ENCODE data around the gene RPS29.
"Not testable (repeated sequence)": the region's sequence is repeated elsewhere in the genome, so short reads cannot be mapped to it uniquely, and the experiment has no call there.

Gene RPS29

DNA sequence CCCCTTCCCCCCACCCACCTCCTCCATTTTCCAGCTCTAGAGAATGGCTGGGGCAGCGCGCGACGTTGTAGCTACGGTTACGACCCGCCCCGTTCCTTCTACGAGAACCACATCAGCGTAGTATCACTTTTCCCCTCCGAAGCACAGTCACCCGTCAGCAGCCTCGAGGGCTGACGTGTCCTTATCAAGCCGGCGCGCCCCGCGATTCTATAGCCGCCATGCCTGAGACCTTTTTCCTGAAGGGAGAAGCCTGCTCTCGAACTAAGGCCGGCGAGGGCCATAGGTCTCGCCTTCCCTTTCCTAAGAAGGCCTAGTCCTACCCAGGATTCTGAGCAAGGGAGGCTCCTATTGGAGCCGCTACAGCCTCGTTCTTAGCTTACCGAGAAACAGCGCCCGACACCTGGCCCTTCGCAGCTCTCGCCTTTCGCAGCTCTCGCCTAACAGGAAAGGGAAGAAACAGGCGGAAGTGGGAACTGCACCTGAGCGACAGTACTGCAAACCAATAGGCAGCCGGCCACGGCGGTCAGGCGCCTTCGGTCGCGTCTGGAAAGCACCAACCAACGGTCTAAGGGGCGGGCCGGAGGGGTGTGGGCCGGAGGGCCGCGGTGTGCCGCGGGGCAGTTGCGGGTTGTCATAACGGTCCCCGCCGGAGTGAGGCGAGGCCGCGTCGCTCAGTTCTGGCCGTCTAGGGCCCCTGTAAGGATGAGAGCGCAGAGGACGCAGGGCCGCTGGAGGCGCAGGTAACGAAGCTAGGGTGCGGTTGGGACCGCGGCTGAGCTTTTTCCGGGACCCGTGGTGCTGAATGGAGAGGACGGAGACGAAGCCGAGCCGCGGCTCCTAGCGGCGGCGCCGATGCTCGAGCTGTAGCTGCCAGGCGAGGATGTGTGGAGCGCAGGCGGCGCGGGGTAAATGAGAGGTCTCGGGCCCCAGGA, 34.3 kb upstream of the RPS29 start, which contains the start of the genes MGAT2 and RPL36AL:
Gene MGAT2, plus strand, starts transcription at position 618 of the 932 bp plus-strand sequence. CDS start 470 bp downstream, outside the sequence.
Gene RPL36AL, minus strand, starts transcription at position 445 of the 932 bp plus-strand sequence. CDS start 1,522 bp downstream, outside the sequence.
- peak; percentile 90 for DNase-seq (ENCODE audit: insufficient read length, low spot score)
- TF ChIP-seq POU2F2 (IDR thresholded peaks at IDR 0.05; ENCODE audit: low read depth, low read length) (peak; percentile 54; the same call in 1 of the 2 replicates), POLR2AphosphoS5 (IDR thresholded peaks at IDR 0.05; ENCODE audit: low read depth, low read length) (peak; percentile 97), PAX5 (IDR thresholded peaks at IDR 0.05; ENCODE audit: insufficient read depth, low read length, severe bottlenecking) (no peak), POLR2A (IDR thresholded peaks at IDR 0.05; ENCODE audit: low read depth, low read length) (peak; percentile 96), TAF1 (IDR thresholded peaks at IDR 0.05; ENCODE audit: low read depth, low read length) (peak; percentile 96), SPI1 (IDR thresholded peaks at IDR 0.05; ENCODE audit: low read depth, low read length) (peak; percentile 80)
- peak; percentile 95 for FAIRE-seq

GRCh38 chr14:49619730-49620129, 33.5 kb upstream of the RPS29 start:
- DNase-seq (ENCODE audit: insufficient read length, low spot score), result no peak
- no peak for TF ChIP-seq POU2F2 (IDR thresholded peaks at IDR 0.05; ENCODE audit: low read depth, low read length)
- TF ChIP-seq SPI1 (IDR thresholded peaks at IDR 0.05; ENCODE audit: low read depth, low read length), result no peak
- TF ChIP-seq TAF1 (IDR thresholded peaks at IDR 0.05; ENCODE audit: low read depth, low read length), result no peak
- no peak for TF ChIP-seq POLR2A (IDR thresholded peaks at IDR 0.05; ENCODE audit: low read depth, low read length)
- no peak for TF ChIP-seq PAX5 (IDR thresholded peaks at IDR 0.05; ENCODE audit: insufficient read depth, low read length, severe bottlenecking)
- no peak for TF ChIP-seq POLR2AphosphoS5 (IDR thresholded peaks at IDR 0.05; ENCODE audit: low read depth, low read length)
- no peak for FAIRE-seq

DNA sequence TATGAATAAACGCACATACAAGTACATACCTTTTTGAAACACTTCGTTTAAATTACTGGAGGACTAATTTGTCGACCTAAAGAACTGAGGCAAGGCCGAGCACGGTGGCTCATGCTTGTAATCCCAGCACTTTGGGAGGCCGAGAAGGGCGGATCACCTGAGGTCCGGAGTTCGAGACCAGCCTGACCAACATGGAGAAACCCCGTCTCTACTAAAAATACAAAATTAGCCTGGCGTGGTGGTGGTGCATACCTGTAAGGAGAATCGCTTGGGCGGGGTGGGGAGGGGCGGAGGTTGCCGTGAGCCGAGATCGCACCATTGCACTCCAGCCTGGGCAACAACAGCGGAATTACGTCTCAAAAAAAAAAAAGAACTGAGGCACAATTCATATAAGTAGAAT, 33.1 kb upstream of the RPS29 start:
- FAIRE-seq; DNase-seq (ENCODE audit: insufficient read length, low spot score): not testable (repeated sequence)

- DNase-seq (ENCODE audit: insufficient read length, low spot score), result no peak
- TF ChIP-seq POLR2A (IDR thresholded peaks at IDR 0.05; ENCODE audit: low read depth, low read length), result peak; percentile 28; the same call in 1 of the 2 replicates
- peak; percentile 62 for TF ChIP-seq POLR2AphosphoS5 (IDR thresholded peaks at IDR 0.05; ENCODE audit: low read depth, low read length)
- no peak for TF ChIP-seq TAF1 (IDR thresholded peaks at IDR 0.05; ENCODE audit: low read depth, low read length)
- no peak for FAIRE-seq
Observed at GRCh38 chr14:49617852-49618519, 31.8 kb upstream of the RPS29 start.

DNA sequence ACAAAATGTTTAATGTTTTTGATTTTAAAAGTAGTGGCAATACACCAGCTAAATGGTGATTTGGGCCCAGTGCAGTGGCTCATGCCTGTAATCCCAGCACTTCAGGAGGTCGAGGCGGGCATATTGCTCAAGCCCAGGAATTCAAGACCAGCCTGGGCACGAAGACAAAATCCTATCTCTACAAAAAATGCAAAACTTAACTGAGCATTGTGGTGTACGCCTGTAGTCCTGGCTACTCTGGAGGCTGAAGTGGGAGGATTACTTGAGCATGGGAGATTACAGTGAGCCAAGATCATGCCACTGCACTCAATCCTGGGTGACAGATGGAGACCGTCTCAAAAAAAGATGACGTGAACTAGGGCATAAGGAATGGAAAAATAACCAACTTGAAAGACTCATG, 29.6 kb upstream of the RPS29 start:
- DNase-seq (ENCODE audit: insufficient read length, low spot score) (no peak), FAIRE-seq (no peak)
- TF ChIP-seq POLR2AphosphoS5 (IDR thresholded peaks at IDR 0.05; ENCODE audit: low read depth, low read length) (no peak), POU2F2 (IDR thresholded peaks at IDR 0.05; ENCODE audit: low read depth, low read length) (no peak), PAX5 (IDR thresholded peaks at IDR 0.05; ENCODE audit: insufficient read depth, low read length, severe bottlenecking) (no peak), TAF1 (IDR thresholded peaks at IDR 0.05; ENCODE audit: low read depth, low read length) (no peak), POLR2A (IDR thresholded peaks at IDR 0.05; ENCODE audit: low read depth, low read length) (no peak), SPI1 (IDR thresholded peaks at IDR 0.05; ENCODE audit: low read depth, low read length) (no peak)

GRCh38 chr14:49614196-49614595, 28.0 kb upstream of the RPS29 start:
- FAIRE-seq (no peak), DNase-seq (ENCODE audit: insufficient read length, low spot score) (no peak)
- TF ChIP-seq PAX5 (IDR thresholded peaks at IDR 0.05; ENCODE audit: insufficient read depth, low read length, severe bottlenecking), result no peak
- TF ChIP-seq POLR2A (IDR thresholded peaks at IDR 0.05; ENCODE audit: low read depth, low read length), result no peak
- TF ChIP-seq SPI1 (IDR thresholded peaks at IDR 0.05; ENCODE audit: low read depth, low read length), result no peak
- TF ChIP-seq POU2F2 (IDR thresholded peaks at IDR 0.05; ENCODE audit: low read depth, low read length), result no peak
- no peak for TF ChIP-seq TAF1 (IDR thresholded peaks at IDR 0.05; ENCODE audit: low read depth, low read length)
- no peak for TF ChIP-seq POLR2AphosphoS5 (IDR thresholded peaks at IDR 0.05; ENCODE audit: low read depth, low read length)

- DNase-seq (ENCODE audit: insufficient read length, low spot score), result no peak
- TF ChIP-seq POU2F2 (IDR thresholded peaks at IDR 0.05; ENCODE audit: low read depth, low read length), result no peak
- TF ChIP-seq POLR2AphosphoS5 (IDR thresholded peaks at IDR 0.05; ENCODE audit: low read depth, low read length), result no peak
- no peak for TF ChIP-seq PAX5 (IDR thresholded peaks at IDR 0.05; ENCODE audit: insufficient read depth, low read length, severe bottlenecking)
- no peak for TF ChIP-seq SPI1 (IDR thresholded peaks at IDR 0.05; ENCODE audit: low read depth, low read length)
- TF ChIP-seq TAF1 (IDR thresholded peaks at IDR 0.05; ENCODE audit: low read depth, low read length), result no peak
- TF ChIP-seq POLR2A (IDR thresholded peaks at IDR 0.05; ENCODE audit: low read depth, low read length), result no peak
- FAIRE-seq, result no peak
Observed at GRCh38 chr14:49612671-49613070, 26.5 kb upstream of the RPS29 start.

GRCh38 chr14:49612251-49612650, 26.1 kb upstream of the RPS29 start:
- DNase-seq (ENCODE audit: insufficient read length, low spot score), result no peak
- no peak for FAIRE-seq
- no peak for TF ChIP-seq POLR2AphosphoS5 (IDR thresholded peaks at IDR 0.05; ENCODE audit: low read depth, low read length)
- no peak for TF ChIP-seq POLR2A (IDR thresholded peaks at IDR 0.05; ENCODE audit: low read depth, low read length)
- TF ChIP-seq TAF1 (IDR thresholded peaks at IDR 0.05; ENCODE audit: low read depth, low read length), result no peak

DNA sequence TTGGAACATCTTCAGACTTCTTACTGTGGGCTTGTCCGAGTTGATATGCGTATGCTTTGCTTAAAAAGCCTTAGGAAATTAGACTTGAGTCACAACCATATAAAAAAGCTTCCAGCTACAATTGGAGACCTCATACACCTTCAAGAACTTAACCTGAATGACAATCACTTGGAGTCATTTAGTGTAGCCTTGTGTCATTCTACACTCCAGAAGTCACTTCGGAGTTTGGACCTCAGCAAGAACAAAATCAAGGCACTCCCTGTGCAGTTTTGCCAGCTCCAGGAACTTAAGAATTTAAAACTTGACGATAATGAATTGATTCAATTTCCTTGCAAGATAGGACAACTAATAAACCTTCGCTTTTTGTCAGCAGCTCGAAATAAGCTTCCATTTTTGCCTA, 21.4 kb upstream of the RPS29 start:
- DNase-seq (ENCODE audit: insufficient read length, low spot score), result no peak
- TF ChIP-seq POLR2A (IDR thresholded peaks at IDR 0.05; ENCODE audit: low read depth, low read length) (no peak), PAX5 (IDR thresholded peaks at IDR 0.05; ENCODE audit: insufficient read depth, low read length, severe bottlenecking) (no peak), POLR2AphosphoS5 (IDR thresholded peaks at IDR 0.05; ENCODE audit: low read depth, low read length) (no peak), SPI1 (IDR thresholded peaks at IDR 0.05; ENCODE audit: low read depth, low read length) (no peak), TAF1 (IDR thresholded peaks at IDR 0.05; ENCODE audit: low read depth, low read length) (no peak), POU2F2 (IDR thresholded peaks at IDR 0.05; ENCODE audit: low read depth, low read length) (no peak)
- FAIRE-seq, result no peak

Data from GM12891 (cell line).